HEK293 (cell line): ENCODE results near the gene SPON1.

ENCODE experiments used
- ZNF114 ChIP-seq: fragments of 450-650 bp; formaldehyde crosslinking; IDR thresholded peaks from 2 replicates; pipeline ENCODE4 v1.5.0; 2017; ENCODE audit warnings: missing biosample characterization, missing genetic modification characterization
- TF ChIP-seq, protein P1 (sequence below): fragments of 450-650 bp; formaldehyde crosslinking; IDR thresholded peaks from 2 replicates; pipeline ENCODE4 v1.5.1; 2016; ENCODE audit warnings: missing biosample characterization, missing genetic modification characterization

DNA sequence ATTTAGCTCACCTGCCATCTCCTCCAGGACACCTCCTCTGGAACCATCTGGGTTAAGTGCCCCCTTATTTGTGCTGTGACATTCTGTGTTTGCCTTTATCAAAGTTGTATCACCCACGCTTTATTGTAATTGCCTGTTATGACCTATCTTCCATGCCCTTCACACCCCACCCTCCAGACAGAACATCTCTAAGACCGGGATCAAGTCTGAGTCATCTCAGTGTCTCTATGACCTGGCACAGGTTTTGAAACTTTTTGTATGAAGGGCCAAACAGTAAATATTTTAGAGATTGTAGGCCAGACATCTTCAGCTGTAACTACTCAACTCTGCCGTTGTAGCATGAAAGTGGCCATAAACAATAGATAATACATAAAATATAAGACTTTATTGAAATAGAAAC lies 161.8 kb downstream of the SPON1 start:
- TF ChIP-seq ZNF114 (tag by site-specific recombination) = no peak
- TF ChIP-seq, protein P1, sequence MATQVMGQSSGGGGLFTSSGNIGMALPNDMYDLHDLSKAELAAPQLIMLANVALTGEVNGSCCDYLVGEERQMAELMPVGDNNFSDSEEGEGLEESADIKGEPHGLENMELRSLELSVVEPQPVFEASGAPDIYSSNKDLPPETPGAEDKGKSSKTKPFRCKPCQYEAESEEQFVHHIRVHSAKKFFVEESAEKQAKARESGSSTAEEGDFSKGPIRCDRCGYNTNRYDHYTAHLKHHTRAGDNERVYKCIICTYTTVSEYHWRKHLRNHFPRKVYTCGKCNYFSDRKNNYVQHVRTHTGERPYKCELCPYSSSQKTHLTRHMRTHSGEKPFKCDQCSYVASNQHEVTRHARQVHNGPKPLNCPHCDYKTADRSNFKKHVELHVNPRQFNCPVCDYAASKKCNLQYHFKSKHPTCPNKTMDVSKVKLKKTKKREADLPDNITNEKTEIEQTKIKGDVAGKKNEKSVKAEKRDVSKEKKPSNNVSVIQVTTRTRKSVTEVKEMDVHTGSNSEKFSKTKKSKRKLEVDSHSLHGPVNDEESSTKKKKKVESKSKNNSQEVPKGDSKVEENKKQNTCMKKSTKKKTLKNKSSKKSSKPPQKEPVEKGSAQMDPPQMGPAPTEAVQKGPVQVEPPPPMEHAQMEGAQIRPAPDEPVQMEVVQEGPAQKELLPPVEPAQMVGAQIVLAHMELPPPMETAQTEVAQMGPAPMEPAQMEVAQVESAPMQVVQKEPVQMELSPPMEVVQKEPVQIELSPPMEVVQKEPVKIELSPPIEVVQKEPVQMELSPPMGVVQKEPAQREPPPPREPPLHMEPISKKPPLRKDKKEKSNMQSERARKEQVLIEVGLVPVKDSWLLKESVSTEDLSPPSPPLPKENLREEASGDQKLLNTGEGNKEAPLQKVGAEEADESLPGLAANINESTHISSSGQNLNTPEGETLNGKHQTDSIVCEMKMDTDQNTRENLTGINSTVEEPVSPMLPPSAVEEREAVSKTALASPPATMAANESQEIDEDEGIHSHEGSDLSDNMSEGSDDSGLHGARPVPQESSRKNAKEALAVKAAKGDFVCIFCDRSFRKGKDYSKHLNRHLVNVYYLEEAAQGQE = no peak
